Right ventricle myocardium inferior (tissue), 1 donor: ENCODE data around the gene CLMN. TPM values are rescaled to one million over a fixed set of nuclear protein-coding genes. Genes with fewer than 3 reads are reported as not detected.
"Not testable (repeated sequence)": the region's sequence is repeated elsewhere in the genome, so short reads cannot be mapped to it uniquely, and the experiment has no call there.

Experiments used
- ATAC-seq: fragments of 200-7000 bp; cut with Tn5 transposase; one replicate; pipeline ENCODE4 v1.9.1; 2020; ENCODE audit warnings: mild to moderate bottlenecking, moderate library complexity
- DNase-seq: peaks from one replicate; pipeline ENCODE4 v3.0.0; 2021; ENCODE audit errors: missing footprints
- intact Hi-C: fragments of 100-400 bp; cut with DNase I; formaldehyde crosslinking; loops from one replicate; pipeline ENCODE4 v1.11.0; 2022
- total RNA-seq: library from RNA; stranded (reverse); fragmentation: NEBNext Ultra II Directional; extraction: Animal tissue kit (Norgen Biotek cat#: 25700); gene quantifications from one replicate; pipeline ENCODE4 v1.2.1, GENCODE V29; 2021
- donor health status: DM: no; HTN: yes; CAD: no; lungs with severe emphysema.

Gene CLMN
- total RNA-seq, 1 donor from 2014 or later = 7.6 TPM

DNA sequence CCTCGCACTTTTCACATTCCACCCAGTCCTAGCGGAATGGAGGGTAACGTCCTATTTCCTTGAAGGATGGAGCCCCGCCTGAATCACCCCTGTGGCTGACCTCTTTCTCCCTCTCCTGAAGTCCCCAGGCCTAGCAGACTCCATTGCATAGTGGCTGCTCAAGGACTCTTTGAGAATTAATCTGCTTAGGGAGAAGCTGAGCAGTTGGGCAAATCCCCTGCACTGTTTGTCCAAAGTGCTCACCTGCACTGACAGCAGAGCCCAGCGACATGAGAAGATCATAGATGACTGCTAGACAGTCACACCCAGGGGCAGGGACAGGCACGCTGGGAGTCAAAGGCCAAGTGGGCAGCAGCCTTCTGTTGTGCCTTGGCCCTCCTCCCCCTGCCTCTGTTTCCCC, 124.7 kb downstream of the CLMN start:
- ATAC-seq (no peak), DNase-seq (no peak)
- intact Hi-C loops = loop anchor here (10.0 kb wide), 1 partner anchor 230 kb away; no protein-coding TSS in a partner anchor

DNA sequence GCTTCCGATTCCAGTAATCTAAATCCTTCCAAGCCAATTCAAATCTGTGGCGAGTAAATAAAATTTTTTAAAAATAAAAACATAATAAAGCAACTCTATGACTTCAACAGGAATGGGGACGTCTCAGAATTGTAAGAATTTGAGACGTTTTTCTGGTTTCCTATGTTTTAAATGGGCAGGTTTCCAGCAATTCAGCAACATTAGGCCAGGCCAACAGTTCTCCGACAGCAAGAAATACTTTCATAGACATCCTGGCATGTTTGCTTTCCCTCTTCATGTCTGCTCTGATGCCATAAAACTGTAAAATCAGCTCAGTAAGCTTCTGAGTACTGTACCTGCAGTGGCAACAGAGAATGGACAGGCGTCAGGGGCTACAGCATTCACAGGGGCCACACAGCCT, 126.6 kb downstream of the CLMN start:
- intact Hi-C loops = loop anchor here (5.0 to 10.0 kb wide), 2 partner anchors 76 to 232 kb away; no protein-coding TSS in a partner anchor
- ATAC-seq = no peak
- no peak for DNase-seq

DNA sequence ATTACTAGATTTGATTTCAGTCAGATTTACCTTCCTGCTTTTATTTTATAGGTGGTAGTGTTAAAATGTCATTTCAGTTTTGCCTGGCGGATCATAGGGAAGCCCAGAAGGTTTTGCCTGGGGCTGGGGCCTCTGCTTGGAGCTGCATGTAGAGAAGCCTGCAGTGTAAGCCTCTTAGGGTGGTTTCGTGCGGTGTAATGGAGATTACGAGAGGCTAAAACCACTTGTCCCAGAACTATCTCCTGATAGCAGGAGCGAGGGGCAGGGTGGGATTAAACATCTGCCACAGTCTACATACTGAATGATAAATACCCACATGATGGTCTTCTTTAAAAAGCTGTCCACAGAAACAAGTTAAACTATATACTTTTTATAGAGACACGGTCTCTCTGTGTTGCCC, 127.4 kb downstream of the CLMN start:
- ATAC-seq (no peak), DNase-seq (no peak)
- intact Hi-C loops = loop anchor here (5.0 to 10.0 kb wide), 2 partner anchors 75 to 232 kb away; no protein-coding TSS in a partner anchor

DNA sequence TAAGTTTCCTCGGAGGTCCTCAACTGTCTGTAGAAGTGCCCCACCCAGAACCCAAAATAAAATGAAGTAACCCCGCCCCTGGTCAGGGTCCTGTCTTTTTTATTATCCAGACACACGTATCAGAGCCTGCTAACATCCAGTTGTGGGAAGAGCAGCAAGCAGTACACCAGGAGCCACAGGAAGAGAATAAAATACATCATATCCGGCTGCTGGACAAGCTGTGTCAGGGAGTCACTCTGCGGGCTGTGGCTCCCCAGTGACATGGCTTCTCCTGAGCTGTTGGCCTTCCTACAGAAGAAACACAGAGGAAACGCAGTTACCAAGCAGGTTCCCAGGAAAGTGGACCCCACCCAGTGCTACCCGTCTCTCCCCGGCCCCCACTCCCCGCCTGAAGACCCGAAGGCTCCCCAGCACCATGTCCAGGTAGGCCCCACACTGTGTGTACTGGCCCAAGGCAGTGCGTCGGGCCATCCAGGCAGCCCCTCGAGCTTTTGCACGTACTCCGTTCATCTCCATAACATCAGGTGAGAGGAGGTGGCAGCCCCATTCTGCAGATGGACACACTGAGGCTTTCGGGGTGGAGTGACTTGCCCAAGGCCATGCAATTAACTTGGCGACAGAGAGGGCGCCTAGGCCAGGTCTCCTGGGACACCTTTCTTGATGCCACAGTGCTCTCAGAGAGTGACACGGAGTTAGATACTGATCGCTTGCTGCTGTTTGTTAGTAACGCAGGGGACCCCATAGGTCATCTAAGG, 128.1 kb downstream of the CLMN start:
- ATAC-seq (no peak), DNase-seq (no peak)
- intact Hi-C loops = loop anchor here (5.0 to 10.0 kb wide), 2 partner anchors 74 to 233 kb away; no protein-coding TSS in a partner anchor

DNA sequence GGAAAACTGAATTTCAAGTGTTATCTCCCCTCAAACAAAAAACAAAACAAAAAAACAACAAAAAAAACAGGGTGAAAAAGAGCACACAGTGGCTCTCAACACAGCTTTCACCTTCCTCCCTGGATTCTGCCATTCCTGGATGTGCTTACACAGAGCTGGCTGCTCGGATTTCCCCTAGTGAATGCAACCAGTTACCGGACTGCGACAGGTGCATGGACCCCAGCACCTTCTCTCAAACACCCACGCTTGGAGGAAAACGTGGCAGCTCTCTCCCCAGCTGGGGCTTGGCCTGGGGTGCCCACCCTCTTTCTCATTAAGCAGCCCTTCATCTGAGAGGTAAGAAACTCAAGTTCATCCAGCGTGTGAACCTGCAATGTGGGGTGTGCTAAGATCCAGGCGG, 128.9 kb downstream of the CLMN start:
- ATAC-seq = no peak
- intact Hi-C loops = loop anchor here (5.0 to 10.0 kb wide), 2 partner anchors 74 to 234 kb away; no protein-coding TSS in a partner anchor
- DNase-seq = no peak

DNA sequence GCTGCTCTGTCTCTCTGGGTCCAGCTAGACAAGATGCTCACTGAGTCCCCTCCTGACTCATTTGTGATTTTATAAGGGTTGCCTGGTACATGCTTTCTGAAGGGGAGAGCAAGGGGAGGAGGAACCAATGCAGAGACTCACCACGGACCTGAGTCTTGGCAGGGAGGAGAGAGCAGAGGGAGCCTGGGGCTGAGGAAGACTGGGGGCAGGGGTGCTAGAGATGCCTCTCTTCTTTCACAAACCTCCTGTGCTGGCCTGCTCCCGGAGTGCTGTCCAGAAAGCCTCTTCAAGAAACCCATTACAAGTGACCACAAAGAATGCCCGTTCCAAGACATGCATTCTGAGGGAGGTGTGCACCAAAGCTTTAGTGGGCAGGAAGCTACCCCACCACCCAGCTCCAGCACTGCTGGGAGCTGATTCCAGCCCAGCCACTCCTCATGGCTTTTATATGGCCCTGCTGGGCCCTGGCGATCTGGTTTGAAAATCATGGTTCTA, 129.3 kb downstream of the CLMN start:
- no peak for DNase-seq
- intact Hi-C loops = loop anchor here (5.0 to 10.0 kb wide), 2 partner anchors 73 to 234 kb away; no protein-coding TSS in a partner anchor
- ATAC-seq = no peak

GRCh38 chr14:95189367-95190132, 130.2 kb downstream of the CLMN start:
- intact Hi-C loops = loop anchor here (5.0 to 10.0 kb wide), 2 partner anchors 72 to 235 kb away; no protein-coding TSS in a partner anchor

GRCh38 chr14:95188380-95188779, 131.3 kb downstream of the CLMN start:
- intact Hi-C loops = no loop called here
- DNase-seq (no peak), ATAC-seq (no peak)

More at GRCh38 chr14:95189367-95190132, 130.2 kb downstream of the CLMN start:
- no peak for DNase-seq
- peak; percentile 41 for ATAC-seq

GRCh38 chr14:95185767-95186392, 133.8 kb downstream of the CLMN start:
- peak; percentile 62 for DNase-seq
- intact Hi-C loops = no loop called here
- ATAC-seq = peak; percentile 2

GRCh38 chr14:95185033-95185766, 134.5 kb downstream of the CLMN start:
- peak; percentile 88 for ATAC-seq
- DNase-seq = peak; percentile 82
- intact Hi-C loops = no loop called here

- intact Hi-C loops = no loop called here
- DNase-seq (no peak), ATAC-seq (peak; percentile 73)
Measured at GRCh38 chr14:95184413-95184790, 135.3 kb downstream of the CLMN start.

GRCh38 chr14:95183532-95184412, 135.9 kb downstream of the CLMN start:
- intact Hi-C loops = no loop called here
- DNase-seq (no peak), ATAC-seq (no peak)

- DNase-seq = no peak
- intact Hi-C loops = no loop called here
- ATAC-seq = no peak
Measured at GRCh38 chr14:95183082-95183481, 136.6 kb downstream of the CLMN start.

GRCh38 chr14:95182379-95182778, 137.3 kb downstream of the CLMN start:
- intact Hi-C loops = no loop called here
- ATAC-seq (no peak), DNase-seq (no peak)

GRCh38 chr14:95180966-95181741, 138.6 kb downstream of the CLMN start:
- ATAC-seq (no peak), DNase-seq (no peak)
- intact Hi-C loops = no loop called here

DNA sequence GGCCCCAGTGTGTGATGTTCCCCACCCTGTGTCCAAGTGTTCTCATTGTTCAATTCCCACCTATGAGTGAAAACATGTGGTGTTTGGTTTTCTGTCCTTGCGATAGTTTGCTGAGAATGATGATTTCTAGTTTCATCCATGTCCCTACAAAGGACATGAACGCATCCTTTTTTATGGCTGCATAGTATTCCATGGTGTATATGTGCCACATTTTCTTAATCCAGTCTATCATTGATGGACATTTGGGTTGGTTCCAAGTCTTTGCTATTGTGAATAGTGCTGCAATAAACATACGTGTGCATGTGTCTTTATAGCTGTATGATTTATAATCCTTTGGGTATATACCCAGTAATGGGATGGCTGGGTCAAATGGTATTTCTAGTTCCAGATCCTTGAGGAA, 144.0 kb downstream of the CLMN start:
- intact Hi-C loops, ATAC-seq, DNase-seq: not testable (repeated sequence)
